Keratinocyte (primary cell): ENCODE results near the gene ACTN2. TPM values are rescaled to one million over a fixed set of nuclear protein-coding genes. Genes with fewer than 3 reads are reported as not detected.

Source experiments
- DNase-seq: peaks from one replicate; pipeline ENCODE4 v3.0.0-alpha.2; 2011; ENCODE audit warnings: low read depth, missing footprints, low spot score
- FAIRE-seq: peaks from 2 replicates; lab custom pipeline; 2011; peaks lifted over from hg19 to GRCh38; lab: Jason Lieb, UNC
- H2AFZ ChIP-seq: 2 replicates; pipeline ENCODE4 v1.6.0; 2012; ENCODE audit warnings: low read length, control low read depth, inconsistent platforms; ENCODE audit not compliant: control insufficient read depth
- H3K27ac ChIP-seq: 2 replicates; pipeline ENCODE4 v1.5.1; 2011; ENCODE audit warnings: low read length; ENCODE audit not compliant: control insufficient read depth, insufficient read depth
- H3K27me3 ChIP-seq: 3 replicates; pipeline ENCODE4 v1.6.0; 2011; ENCODE audit warnings: low read length; ENCODE audit not compliant: control insufficient read depth, insufficient read depth; ENCODE audit errors: extremely low read depth
- H3K36me3 ChIP-seq, 2 experiments: 2 replicates in 1 of 2; 3 replicates in 1 of 2; pipeline ENCODE4 v1.5.1; 2011; ENCODE audit warnings: low read length in 2 of 2, mild to moderate bottlenecking in 1 of 2; ENCODE audit not compliant: control insufficient read depth in 2 of 2, insufficient read depth in 2 of 2; ENCODE audit errors: extremely low read depth in 1 of 2
- H3K4me1 ChIP-seq: 3 replicates; pipeline ENCODE4 v1.5.1; 2011; ENCODE audit warnings: low read length; ENCODE audit not compliant: control insufficient read depth, insufficient read depth; ENCODE audit errors: extremely low read depth
- H3K4me2 ChIP-seq: 3 replicates; pipeline ENCODE4 v1.6.0; 2011; ENCODE audit warnings: low read depth, low read length; ENCODE audit not compliant: control insufficient read depth, insufficient read depth; ENCODE audit errors: extremely low read depth
- H3K4me3 ChIP-seq, 3 experiments: fragments of 200-600 bp in 1 of 3; sonication (generic) in 1 of 3; 2 replicates in 2 of 3; 3 replicates in 1 of 3; pipeline ENCODE4 v1.5.1; 2011 to 2016; ENCODE audit warnings: low read length in 3 of 3, mild to moderate bottlenecking in 3 of 3, control low read depth in 2 of 3, inconsistent platforms in 1 of 3, low read depth in 1 of 3, mixed read lengths in 1 of 3, mixed run types in 1 of 3, moderate library complexity in 1 of 3; ENCODE audit not compliant: control insufficient read depth in 2 of 3, insufficient read depth in 2 of 3; ENCODE audit errors: extremely low read depth in 1 of 3
- H3K79me2 ChIP-seq: 2 replicates; pipeline ENCODE4 v1.6.0; 2012; ENCODE audit warnings: low read length; ENCODE audit not compliant: control insufficient read depth, insufficient read depth
- H3K9ac ChIP-seq: 3 replicates; pipeline ENCODE4 v1.6.0; 2011; ENCODE audit warnings: low read length; ENCODE audit not compliant: control insufficient read depth, insufficient read depth; ENCODE audit errors: extremely low read depth
- H3K9me1 ChIP-seq: 3 replicates; pipeline ENCODE4 v1.6.0; 2011; ENCODE audit warnings: low read length; ENCODE audit not compliant: control insufficient read depth, insufficient read depth; ENCODE audit errors: extremely low read depth
- H3K9me3 ChIP-seq: 2 replicates; pipeline ENCODE4 v1.5.1; 2012; ENCODE audit warnings: low read depth, low read length; ENCODE audit not compliant: control insufficient read depth
- H4K20me1 ChIP-seq: 3 replicates; pipeline ENCODE4 v1.6.0; 2011; ENCODE audit warnings: low read length; ENCODE audit not compliant: control insufficient read depth, insufficient read depth; ENCODE audit errors: extremely low read depth
- EZH2 ChIP-seq: IDR thresholded peaks from one replicate; pipeline ENCODE4 v1.6.1; 2012; ENCODE audit warnings: inconsistent platforms, mild to moderate bottlenecking, low read length, moderate library complexity
- dilution Hi-C: fragments of 300-500 bp; cut with MboI; formaldehyde crosslinking; loops from one replicate; pipeline ENCODE4 v1.7.0; 2020; ENCODE audit warnings: low sequenced_read_pairs; ENCODE audit not compliant: extremely low pct_ligation_motif_present
- polyA plus RNA-seq, 5 experiments: library from polyadenylated mRNA; depleted of rRNA in 3 of 5; stranded (reverse) in 3 of 5; stranded (forward) in 1 of 5; unstranded in 1 of 5; fragments of >200 nt; gene quantifications; 1 replicate in 1 of 5; 2 replicates in 3 of 5; 3 replicates in 1 of 5; pipeline versions ENCODE4 v1.2.1 to v1.2.3, GENCODE V29; 2011 to 2012; ENCODE audit warnings: missing spikeins in 2 of 5, low read depth in 1 of 5, low replicate concordance in 1 of 5
- TF ChIP-seq, protein P1 (sequence below), 3 experiments: IDR thresholded peaks in 1 of 3; conservative IDR thresholded peaks in 1 of 3; optimal IDR thresholded peaks in 1 of 3; 2 replicates in 2 of 3; 3 replicates in 1 of 3; pipeline versions ENCODE3 to v1.5.1; 2011; ENCODE audit warnings: low read length in 3 of 3, mild to moderate bottlenecking in 3 of 3, moderate library complexity in 2 of 3, control low read depth in 1 of 3, inconsistent platforms in 1 of 3; ENCODE audit not compliant: insufficient read depth in 2 of 3; ENCODE audit errors: extremely low read depth in 1 of 3

Gene ACTN2
- polyA plus RNA-seq, 1 donor (not counting 4 experiments of a cell fraction or from before 2014, with no cell fraction given): not detected

DNA sequence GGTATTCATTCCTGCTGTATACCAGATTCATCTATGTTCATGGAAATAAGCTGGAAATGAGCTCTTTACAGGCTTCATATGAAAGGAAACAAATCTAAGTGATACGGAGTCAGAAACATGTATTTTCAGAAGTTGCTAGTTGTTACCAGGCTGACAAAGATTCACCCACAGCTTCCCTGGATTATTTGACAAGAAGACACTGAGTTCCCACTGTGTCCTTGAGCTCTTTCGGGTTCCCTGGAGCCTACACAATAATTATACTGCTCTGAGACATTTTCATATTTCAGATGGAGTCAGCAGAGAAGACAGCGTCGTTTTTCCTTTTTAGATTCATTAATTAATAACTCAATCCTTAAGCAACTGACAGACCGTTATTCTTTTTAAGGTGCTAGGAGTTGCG lies 79.5 kb downstream of the ACTN2 start:
- Histone ChIP-seq H3K9me3 (no peaks in the 10 kb centered on the region), H3K27me3 (no peaks in the 10 kb centered on the region), H3K9ac (no peak overlapping the region), H2AFZ (no peak overlapping the region), H3K79me2 (no peaks in the 10 kb centered on the region), H3K9me1 (no peaks in the 10 kb centered on the region), H3K4me3 (no peak overlapping the region), H3K36me3 (no peaks in the 10 kb centered on the region), H3K27ac (no peak overlapping the region), H3K4me2 (no peak overlapping the region), H4K20me1 (no peaks in the 10 kb centered on the region), H3K4me1 (no peaks in the 10 kb centered on the region)
- FAIRE-seq (no peak), DNase-seq (no peak)
- dilution Hi-C loops: no loop called here
- TF ChIP-seq, protein P1, sequence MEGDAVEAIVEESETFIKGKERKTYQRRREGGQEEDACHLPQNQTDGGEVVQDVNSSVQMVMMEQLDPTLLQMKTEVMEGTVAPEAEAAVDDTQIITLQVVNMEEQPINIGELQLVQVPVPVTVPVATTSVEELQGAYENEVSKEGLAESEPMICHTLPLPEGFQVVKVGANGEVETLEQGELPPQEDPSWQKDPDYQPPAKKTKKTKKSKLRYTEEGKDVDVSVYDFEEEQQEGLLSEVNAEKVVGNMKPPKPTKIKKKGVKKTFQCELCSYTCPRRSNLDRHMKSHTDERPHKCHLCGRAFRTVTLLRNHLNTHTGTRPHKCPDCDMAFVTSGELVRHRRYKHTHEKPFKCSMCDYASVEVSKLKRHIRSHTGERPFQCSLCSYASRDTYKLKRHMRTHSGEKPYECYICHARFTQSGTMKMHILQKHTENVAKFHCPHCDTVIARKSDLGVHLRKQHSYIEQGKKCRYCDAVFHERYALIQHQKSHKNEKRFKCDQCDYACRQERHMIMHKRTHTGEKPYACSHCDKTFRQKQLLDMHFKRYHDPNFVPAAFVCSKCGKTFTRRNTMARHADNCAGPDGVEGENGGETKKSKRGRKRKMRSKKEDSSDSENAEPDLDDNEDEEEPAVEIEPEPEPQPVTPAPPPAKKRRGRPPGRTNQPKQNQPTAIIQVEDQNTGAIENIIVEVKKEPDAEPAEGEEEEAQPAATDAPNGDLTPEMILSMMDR (optimal IDR thresholded peaks at IDR 0.05 in 1 of 3, IDR thresholded peaks at IDR 0.05 in 1 of 3, conservative IDR thresholded peaks at IDR 0.05 in 1 of 3; ENCODE audit: extremely low read depth in 1 of 3, insufficient read depth in 2 of 3, low read length in 3 of 3): no peak

- H3K9me3 ChIP-seq: no peaks in the 10 kb centered on the region
- no peak overlapping the region for H3K27ac ChIP-seq
- H3K4me1 ChIP-seq: no peaks in the 10 kb centered on the region
- H2AFZ ChIP-seq: no peak overlapping the region
- DNase-seq (no peak), FAIRE-seq (no peak)
- H4K20me1 ChIP-seq: no peaks in the 10 kb centered on the region
- TF ChIP-seq, protein P1 (optimal IDR thresholded peaks at IDR 0.05 in 1 of 3, IDR thresholded peaks at IDR 0.05 in 1 of 3, conservative IDR thresholded peaks at IDR 0.05 in 1 of 3; ENCODE audit: extremely low read depth in 1 of 3, insufficient read depth in 2 of 3, low read length in 3 of 3): no peak
- no peak for TF ChIP-seq EZH2
- no peaks in the 10 kb centered on the region for H3K27me3 ChIP-seq
- dilution Hi-C loops: no loop called here
- no peaks in the 10 kb centered on the region for H3K79me2 ChIP-seq
- no peak overlapping the region for H3K4me3 ChIP-seq
- no peaks in the 10 kb centered on the region for H3K36me3 ChIP-seq
- H3K9ac ChIP-seq: no peak overlapping the region
- no peak overlapping the region for H3K4me2 ChIP-seq
- no peaks in the 10 kb centered on the region for H3K9me1 ChIP-seq
These were observed 80.2 kb downstream of the ACTN2 start for GRCh38 chr1:236766506-236766905.
